HG02981 (cell line): ENCODE measurements around the gene STXBP4.
A peak's percentile ranks its signal among the peaks of the same experiment; 100 is the strongest.

Source experiments
- ATAC-seq: cut with Tn5 transposase; IDR thresholded peaks from one replicate; pipeline ENCODE4 v1.9.1; 2021; ENCODE audit warnings: mild to moderate bottlenecking, moderate library complexity; ENCODE audit not compliant: unreplicated experiment

The STXBP4 gene

DNA sequence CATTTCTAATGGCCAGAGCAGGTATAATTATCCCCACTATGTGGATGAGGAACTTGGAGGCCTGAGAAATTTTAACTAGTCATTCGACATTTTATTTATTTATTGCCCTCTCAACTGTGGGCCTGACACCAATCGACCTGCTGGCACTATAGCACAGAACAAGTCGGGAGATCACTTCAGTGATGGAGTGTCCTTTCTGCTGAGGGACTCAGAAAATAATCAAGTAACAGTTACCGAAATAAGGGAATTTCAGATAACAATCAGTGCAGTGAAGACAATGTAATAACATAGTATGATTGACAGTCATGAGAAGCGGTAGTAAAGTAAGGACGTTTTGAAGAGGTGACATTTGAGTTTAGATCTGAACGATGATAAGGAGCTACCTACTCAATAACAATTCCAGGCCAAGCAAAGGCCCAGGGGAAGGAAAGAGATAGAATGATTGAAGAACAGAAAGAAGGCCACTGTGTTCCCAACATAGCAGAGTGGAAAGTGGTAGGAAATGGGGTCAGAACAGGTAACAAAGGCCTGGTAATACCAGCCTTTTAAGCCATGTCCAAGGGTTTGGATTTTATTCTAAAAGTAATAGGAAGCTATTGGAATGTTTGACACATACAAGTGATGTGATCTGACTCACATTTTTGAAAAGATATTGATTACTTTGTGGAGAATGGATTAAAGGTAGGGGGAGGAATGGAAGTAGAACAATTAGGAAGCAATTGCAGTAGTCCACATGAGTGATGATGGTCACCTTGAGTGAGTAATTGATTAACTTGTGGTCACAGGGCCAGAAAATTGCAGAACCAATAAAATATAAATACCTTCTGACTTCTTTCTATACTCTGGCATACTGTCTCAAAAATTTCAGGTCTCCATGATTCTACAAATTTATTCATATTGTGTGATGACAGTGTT lies 1.4 kb downstream of the STXBP4 start:
- no peak for ATAC-seq

DNA sequence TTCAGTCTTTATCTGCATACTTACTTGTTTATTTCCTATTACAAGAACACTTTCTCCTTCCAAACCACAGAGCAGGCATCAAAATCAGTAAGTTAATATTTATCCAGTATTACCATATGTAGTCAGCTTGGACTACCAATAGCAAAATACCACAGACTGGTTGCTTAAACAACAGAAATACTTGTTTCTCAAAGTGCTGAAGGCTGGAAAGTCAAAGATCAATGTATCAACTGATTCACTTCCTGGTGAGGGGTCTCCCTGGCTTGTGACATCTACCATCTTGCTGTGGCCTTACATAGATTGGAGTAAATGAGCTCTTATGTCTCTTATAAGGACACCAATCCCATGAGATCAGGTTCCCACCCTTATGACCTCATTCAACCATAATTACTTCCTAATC lies 2.6 kb downstream of the STXBP4 start:
- ATAC-seq: peak; percentile 21

DNA sequence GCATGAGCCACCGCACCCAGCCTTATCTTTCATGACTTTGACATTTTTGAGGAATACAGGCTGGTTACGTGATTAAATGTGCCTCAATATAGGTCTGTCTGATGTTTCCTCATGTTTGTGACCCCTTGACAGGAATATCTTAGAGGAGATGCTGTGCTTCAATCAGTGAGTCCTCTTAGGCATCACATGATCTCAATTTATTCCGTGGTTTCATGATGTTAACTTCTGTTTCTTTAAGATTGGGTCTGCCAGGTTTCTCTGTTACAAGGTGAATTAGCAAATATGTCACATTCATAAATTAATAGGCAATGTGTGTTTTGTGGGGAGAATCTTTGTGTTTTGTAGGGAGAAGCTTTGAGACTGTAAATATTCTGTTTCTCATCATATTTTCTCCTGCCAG lies 3.3 kb downstream of the STXBP4 start:
- ATAC-seq: no peak

DNA sequence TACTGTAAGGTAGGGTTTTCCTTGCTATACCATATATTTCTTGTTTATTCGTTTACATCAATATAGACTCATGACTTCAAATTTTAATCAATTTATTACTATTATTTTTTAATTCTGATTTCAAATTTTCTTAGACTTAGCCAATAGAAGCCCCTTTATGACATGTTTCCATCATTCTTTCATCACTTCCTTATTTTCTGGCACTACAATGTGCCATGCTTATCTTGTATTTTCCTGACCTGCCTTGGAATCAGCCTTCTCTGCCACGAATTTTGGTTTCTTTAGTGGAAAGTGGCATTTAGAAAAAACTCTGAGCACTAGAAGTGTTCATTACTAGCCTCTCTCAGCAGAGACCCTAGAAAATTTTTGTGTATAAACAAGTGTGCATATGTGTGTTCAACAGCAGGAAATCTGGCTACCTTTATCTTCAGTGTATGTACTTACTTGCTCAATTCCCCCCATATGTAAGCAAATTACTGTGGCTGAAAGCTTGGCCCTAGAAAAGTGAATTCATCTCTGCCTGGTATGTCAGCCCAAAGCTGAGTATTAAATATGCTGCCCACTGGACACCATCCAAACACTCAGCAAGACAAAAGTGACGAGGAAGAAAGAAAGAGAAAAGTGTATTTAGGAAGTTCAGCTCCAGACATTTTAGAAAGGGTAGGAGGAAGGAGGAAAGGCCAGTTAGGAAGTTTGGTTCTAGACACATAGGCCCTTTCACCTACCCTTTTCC lies 4.0 kb downstream of the STXBP4 start:
- ATAC-seq: no peak

DNA sequence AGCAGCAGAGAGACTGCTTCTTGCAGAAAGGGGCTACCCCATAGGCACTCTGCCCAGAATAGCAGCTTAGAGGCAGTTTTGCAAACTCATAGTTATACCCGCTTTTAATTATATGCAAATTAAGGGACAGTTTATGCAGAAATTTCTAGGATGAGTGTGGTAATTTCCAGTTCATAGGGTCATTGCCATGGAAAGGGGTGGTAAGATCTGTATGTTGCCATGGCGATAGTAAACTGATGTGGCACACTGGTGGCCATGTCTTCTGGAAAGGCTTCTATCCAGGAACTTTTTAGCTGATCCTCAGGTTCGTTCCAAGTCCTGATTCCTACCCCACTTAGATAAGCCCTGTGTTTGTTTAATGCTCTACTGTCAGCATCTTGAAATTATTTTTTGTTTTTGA lies 6.2 kb downstream of the STXBP4 start:
- no peak for ATAC-seq

GRCh38 chr17:54976316-54976715 lies 7.8 kb downstream of the STXBP4 start:
- ATAC-seq: no peak

GRCh38 chr17:54977744-54978143 lies 9.2 kb downstream of the STXBP4 start:
- no peak for ATAC-seq

DNA sequence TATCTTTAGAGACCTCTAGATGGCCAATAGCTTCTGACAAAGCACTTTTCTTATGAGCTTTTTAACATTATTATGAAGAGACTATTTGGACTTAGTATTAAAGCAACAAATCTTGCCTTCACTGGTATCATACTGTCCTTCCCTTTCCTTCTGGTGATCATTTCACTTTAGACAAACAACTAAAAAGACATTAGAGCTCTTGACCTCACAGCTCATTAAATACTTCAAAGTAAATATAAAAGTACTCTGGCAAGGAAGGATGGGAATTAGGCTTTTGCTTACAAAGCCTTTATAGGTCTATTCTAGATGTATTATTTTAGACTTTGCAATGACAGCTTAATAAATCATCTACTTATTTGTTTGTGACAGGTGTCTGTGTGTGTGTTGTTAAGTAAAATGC lies 11.1 kb downstream of the STXBP4 start:
- ATAC-seq: no peak

DNA sequence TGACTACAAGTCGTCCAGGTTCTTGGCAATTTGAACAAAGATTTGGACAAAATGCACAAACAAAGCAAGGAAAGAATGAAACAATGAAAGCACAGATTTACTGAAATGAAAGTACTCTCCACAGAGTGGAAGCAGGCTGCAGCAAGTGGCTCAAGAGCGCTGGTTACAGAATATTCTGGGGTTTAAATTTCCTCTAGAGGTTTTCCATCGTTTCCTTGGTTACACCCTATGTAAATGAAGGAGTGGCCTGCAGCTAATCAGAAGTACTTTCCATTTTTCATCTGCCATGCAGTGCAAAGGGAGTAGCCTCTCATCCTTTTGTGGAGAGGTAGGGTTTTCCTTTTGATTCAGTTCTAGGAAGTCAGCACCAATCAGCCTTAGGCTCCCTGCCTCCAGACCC lies 11.8 kb downstream of the STXBP4 start:
- no peak for ATAC-seq

DNA sequence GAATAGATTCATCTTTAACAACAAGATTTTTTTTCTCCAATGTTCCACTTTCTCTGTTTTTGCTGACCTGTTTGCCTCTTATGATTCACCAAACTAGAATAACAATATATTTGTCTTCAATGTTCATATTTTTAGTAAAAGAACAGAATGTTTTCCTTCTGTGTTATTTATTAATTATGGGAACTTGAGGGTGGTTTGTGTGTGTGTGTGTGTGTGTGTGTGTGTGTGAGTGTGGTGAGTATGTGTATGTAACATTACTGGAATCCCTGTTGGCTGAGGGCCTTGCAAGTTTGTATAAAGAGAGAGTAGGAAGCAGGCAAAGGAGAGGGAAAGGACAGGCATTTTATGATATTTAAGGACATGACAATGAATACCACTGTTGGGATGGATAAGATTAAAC lies 13.8 kb downstream of the STXBP4 start:
- no peak for ATAC-seq

DNA sequence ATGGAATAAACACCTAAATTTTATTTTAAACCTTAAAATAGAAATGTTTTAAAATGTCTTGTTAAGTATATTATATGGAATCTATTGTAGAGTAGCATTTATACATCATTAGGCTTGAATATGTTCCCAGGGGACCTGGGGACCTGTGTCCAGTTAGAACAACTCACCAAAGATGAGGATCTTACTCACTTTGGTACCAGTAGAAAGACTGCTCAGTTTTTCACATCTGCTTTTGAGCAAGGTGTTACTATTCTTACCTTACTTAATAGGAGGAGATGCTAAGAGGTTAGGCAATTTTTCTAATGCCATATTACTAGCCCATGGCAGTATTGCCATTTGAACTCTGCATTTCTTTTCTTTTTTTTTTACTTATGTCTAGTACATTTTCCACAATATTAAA lies 14.7 kb downstream of the STXBP4 start:
- no peak for ATAC-seq

DNA sequence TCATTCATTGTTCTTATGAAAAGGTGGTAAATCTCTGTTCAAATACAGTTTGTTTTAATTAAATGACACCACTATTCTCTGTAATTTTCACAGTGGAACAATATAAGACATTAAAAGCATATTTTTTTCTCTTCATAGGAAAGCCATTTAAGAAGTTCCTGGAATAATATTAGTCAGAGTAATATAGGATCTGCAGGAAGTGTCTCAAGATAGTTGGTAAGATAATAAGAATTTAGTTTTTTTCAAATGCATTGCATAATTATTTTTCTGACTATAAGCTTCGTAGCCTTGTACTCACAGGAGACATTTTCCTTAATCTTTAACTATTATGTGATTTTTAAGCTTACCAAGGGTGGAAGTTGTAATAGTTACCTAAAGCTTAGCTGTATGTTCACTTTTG lies 16.9 kb downstream of the STXBP4 start:
- no peak for ATAC-seq

DNA sequence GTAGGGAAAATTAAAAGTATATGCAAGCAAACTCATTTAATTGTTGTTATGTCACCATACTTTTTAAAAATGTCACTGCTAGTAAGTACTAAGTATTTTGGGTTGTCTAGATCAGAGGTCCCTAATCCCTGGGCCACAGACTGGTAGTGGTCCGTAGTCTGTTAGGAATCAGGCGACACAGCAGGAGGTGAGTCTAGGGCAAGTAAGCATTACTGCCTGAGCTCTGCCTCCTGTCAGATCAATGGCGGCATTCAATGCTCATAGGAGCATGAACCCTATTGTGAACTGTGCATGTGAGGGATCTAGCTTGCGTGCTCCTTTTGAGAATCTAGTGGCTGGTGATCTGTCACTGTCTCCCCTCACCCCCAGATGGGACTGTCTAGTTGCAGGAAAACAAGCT lies 21.6 kb downstream of the STXBP4 start:
- ATAC-seq: no peak

- no peak for ATAC-seq
These were observed 23.0 kb downstream of the STXBP4 start for GRCh38 chr17:54991567-54991966.

- ATAC-seq: no peak
These were observed 24.5 kb downstream of the STXBP4 start for GRCh38 chr17:54992797-54993639.

DNA sequence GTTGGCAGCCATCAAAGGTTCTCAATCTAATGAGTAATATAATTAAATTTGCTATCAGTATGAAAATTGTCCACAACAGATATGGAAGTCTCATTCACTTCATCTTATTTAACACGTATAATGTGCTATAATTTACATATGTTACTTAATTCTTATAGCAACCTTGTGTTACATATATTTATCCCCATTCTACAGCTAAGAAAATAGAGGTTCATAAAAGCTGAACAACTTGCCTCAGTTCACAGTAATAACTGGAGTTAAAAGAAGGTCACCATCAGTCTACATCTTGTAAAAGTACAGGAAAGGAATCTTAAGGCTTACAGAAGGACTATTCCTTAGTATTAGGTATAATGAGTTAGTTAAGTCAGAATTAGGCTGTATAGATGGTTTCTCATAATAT lies 27.9 kb downstream of the STXBP4 start:
- no peak for ATAC-seq

GRCh38 chr17:55002458-55002857 lies 33.9 kb downstream of the STXBP4 start:
- no peak for ATAC-seq

DNA sequence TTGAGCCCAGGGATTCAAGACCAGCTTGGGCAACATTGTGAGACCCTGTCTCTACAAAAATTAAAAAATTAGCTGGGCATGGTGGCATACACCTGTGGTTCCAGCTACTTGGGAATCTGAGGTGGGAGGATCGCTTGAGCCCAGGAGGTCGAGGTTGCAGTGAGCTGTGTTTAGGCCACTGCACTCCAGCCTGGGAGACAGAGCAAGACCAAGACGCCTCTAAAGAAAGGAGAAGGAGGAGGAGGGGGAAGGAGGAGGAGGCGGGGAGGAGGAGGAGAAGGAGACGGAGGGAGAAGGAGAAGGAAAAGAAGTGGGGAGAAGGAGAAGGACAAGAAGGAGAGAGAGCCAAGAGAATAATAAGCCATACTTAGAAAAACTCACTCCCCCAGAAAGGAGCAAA lies 35.9 kb downstream of the STXBP4 start:
- no peak for ATAC-seq

GRCh38 chr17:55005520-55005919 lies 37.0 kb downstream of the STXBP4 start:
- ATAC-seq: no peak

DNA sequence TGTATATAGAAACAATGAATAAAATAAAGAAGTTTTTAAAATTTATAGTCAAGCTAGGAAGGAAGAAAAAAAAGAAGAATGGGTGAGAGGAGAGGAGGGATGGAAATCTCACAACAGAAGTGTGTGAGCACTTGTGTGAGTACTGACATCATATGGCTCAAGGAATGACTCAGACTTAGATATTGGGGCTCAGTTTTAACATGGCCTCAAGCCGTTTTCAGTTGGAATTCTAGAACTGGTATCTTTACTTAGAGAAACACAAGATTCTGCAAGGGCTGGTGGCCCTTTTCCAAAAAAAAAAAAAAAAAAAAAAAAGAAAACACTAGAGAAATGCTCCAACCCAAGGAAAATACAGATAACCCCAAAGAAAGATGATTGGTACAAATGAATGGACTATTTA lies 55.1 kb downstream of the STXBP4 start:
- ATAC-seq: no peak

DNA sequence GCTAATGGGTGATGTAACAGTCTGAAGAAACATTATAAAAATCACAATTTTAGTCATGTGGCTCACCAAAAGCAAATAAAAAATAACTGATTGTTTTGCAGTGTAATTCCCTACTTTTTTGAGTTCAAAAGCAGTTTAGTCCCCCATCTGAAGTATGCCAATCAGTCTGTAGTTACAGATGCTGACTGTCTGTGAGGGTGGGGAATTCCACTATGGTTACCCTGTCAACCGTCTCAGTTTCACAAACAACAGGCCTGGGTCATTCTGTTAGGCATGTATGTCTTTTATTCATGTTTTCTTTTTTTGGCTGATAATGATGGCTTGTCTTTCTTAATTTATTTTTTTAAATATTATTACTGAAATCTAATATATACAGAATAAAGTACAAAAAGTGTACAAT lies 69.3 kb downstream of the STXBP4 start:
- peak; percentile 100 for ATAC-seq
